ENCODE measurements around the gene TSNAX. TPM values are rescaled to one million over a fixed set of nuclear protein-coding genes. Genes with fewer than 3 reads are reported as not detected.
"Not testable (repeated sequence)": the region's sequence is repeated elsewhere in the genome, so short reads cannot be mapped to it uniquely, and the experiment has no call there.

The TSNAX gene
- total RNA-seq, 2 experiments from 2014 or later = 25.7 to 28.2 TPM

GRCh38 chr1:231500666-231501065, 27.8 kb upstream of the TSNAX start:
- CTCF ChIA-PET = no interaction called here

GRCh38 chr1:231503168-231503567, 25.3 kb upstream of the TSNAX start:
- H3K4me3 Mint-ChIP-seq; H3K4me1 Mint-ChIP-seq (ENCODE audit: low read depth); intact Hi-C loops (cut with micrococcal nuclease); CTCF ChIA-PET; DNase-seq; H3K36me3 Mint-ChIP-seq (ENCODE audit: low read depth); H3K27ac Mint-ChIP-seq: not testable (repeated sequence)
- Mint-ChIP-seq H3K9me3 (peaks cover 17% of the 10 kb centered on the region), H3K27me3 (ENCODE audit: low read depth) (peaks cover 11% of the 10 kb centered on the region)

More at GRCh38 chr1:231500666-231501065, 27.8 kb upstream of the TSNAX start:
- Mint-ChIP-seq H3K27ac (no peak overlapping the region), H3K4me1 (ENCODE audit: low read depth) (no peaks in the 10 kb centered on the region), H3K27me3 (ENCODE audit: low read depth) (peaks cover 5% of the 10 kb centered on the region), H3K36me3 (ENCODE audit: low read depth) (no peaks in the 10 kb centered on the region), H3K9me3 (peaks cover 22% of the 10 kb centered on the region), H3K4me3 (no peak overlapping the region)
- intact Hi-C loops (cut with micrococcal nuclease) = no loop called here
- DNase-seq = no peak

- Mint-ChIP-seq H3K4me3 (no peak overlapping the region), H3K27ac (no peak overlapping the region), H3K4me1 (ENCODE audit: low read depth) (peaks cover 6% of the 10 kb centered on the region), H3K36me3 (ENCODE audit: low read depth) (no peaks in the 10 kb centered on the region), H3K9me3 (peaks cover 4% of the 10 kb centered on the region), H3K27me3 (ENCODE audit: low read depth) (peaks cover 11% of the 10 kb centered on the region)
- CTCF ChIA-PET = interaction anchor here (0.7 kb wide), 1 partner anchor 191 kb away, joined by 3 read pairs; no protein-coding TSS in a partner anchor
- intact Hi-C loops (cut with micrococcal nuclease) = no loop called here
- DNase-seq = no peak
Observed at GRCh38 chr1:231507476-231508355, 20.8 kb upstream of the TSNAX start.

- Mint-ChIP-seq H3K4me1 (ENCODE audit: low read depth) (peaks cover 6% of the 10 kb centered on the region), H3K27me3 (ENCODE audit: low read depth) (peaks cover 11% of the 10 kb centered on the region), H3K27ac (no peak overlapping the region), H3K9me3 (peaks cover 4% of the 10 kb centered on the region), H3K36me3 (ENCODE audit: low read depth) (no peaks in the 10 kb centered on the region), H3K4me3 (no peak overlapping the region)
- DNase-seq = no peak
- CTCF ChIA-PET = no interaction called here
- intact Hi-C loops (cut with micrococcal nuclease) = no loop called here
Observed at GRCh38 chr1:231508497-231508896, 20.0 kb upstream of the TSNAX start.

- no peaks in the 10 kb centered on the region for H3K9me3 Mint-ChIP-seq
- H3K36me3 Mint-ChIP-seq (ENCODE audit: low read depth) = no peaks in the 10 kb centered on the region
- no peak overlapping the region for H3K4me3 Mint-ChIP-seq
- peaks cover 6% of the 10 kb centered on the region for H3K4me1 Mint-ChIP-seq (ENCODE audit: low read depth)
- peaks cover 11% of the 10 kb centered on the region for H3K27me3 Mint-ChIP-seq (ENCODE audit: low read depth)
- H3K27ac Mint-ChIP-seq = no peak overlapping the region
- intact Hi-C loops (cut with micrococcal nuclease) = no loop called here
- DNase-seq = no peak
- CTCF ChIA-PET = interaction anchor here (0.6 kb wide), 1 partner anchor 64 kb away, joined by 3 read pairs; no protein-coding TSS in a partner anchor
Observed at GRCh38 chr1:231508941-231509340, 19.5 kb upstream of the TSNAX start.

- intact Hi-C loops (cut with micrococcal nuclease) = no loop called here
- H3K9me3 Mint-ChIP-seq = no peaks in the 10 kb centered on the region
Observed at GRCh38 chr1:231512147-231512698, 16.2 kb upstream of the TSNAX start.

GRCh38 chr1:231515748-231516147, 12.7 kb upstream of the TSNAX start:
- H3K27ac Mint-ChIP-seq = no peak overlapping the region
- peaks cover 6% of the 10 kb centered on the region for H3K4me1 Mint-ChIP-seq (ENCODE audit: low read depth)
- no peaks in the 10 kb centered on the region for H3K9me3 Mint-ChIP-seq
- peaks cover 1% of the 10 kb centered on the region for H3K36me3 Mint-ChIP-seq (ENCODE audit: low read depth)
- peaks cover 5% of the 10 kb centered on the region for H3K27me3 Mint-ChIP-seq (ENCODE audit: low read depth)
- CTCF ChIA-PET = no interaction called here
- no peak for DNase-seq
- intact Hi-C loops (cut with micrococcal nuclease) = no loop called here
- no peak overlapping the region for H3K4me3 Mint-ChIP-seq

More at GRCh38 chr1:231512147-231512698, 16.2 kb upstream of the TSNAX start:
- peaks cover 4% of the 10 kb centered on the region for H3K27me3 Mint-ChIP-seq (ENCODE audit: low read depth)
- H3K27ac Mint-ChIP-seq = no peak overlapping the region
- H3K4me3 Mint-ChIP-seq = no peak overlapping the region
- H3K36me3 Mint-ChIP-seq (ENCODE audit: low read depth) = peaks cover 1% of the 10 kb centered on the region
- CTCF ChIA-PET = interaction anchor here (0.6 to 0.7 kb wide), 2 partner anchors 246 to 284 kb away, joined by 3 read pairs; no protein-coding TSS in a partner anchor
- no peak for DNase-seq
- peaks cover 6% of the 10 kb centered on the region for H3K4me1 Mint-ChIP-seq (ENCODE audit: low read depth)

GRCh38 chr1:231517076-231517475, 11.4 kb upstream of the TSNAX start:
- no peaks in the 10 kb centered on the region for H3K9me3 Mint-ChIP-seq
- intact Hi-C loops (cut with micrococcal nuclease) = no loop called here
- H3K27me3 Mint-ChIP-seq (ENCODE audit: low read depth) = peaks cover 5% of the 10 kb centered on the region
- H3K36me3 Mint-ChIP-seq (ENCODE audit: low read depth) = peaks cover 1% of the 10 kb centered on the region
- CTCF ChIA-PET = no interaction called here
- peaks cover 5% of the 10 kb centered on the region for H3K4me1 Mint-ChIP-seq (ENCODE audit: low read depth)
- no peak for DNase-seq
- no peak overlapping the region for H3K27ac Mint-ChIP-seq
- no peak overlapping the region for H3K4me3 Mint-ChIP-seq

- H3K4me3 Mint-ChIP-seq = no peak overlapping the region
- CTCF ChIA-PET = interaction anchor here (0.5 kb wide), 1 partner anchor 72 kb away, joined by 3 read pairs; no protein-coding TSS in a partner anchor
- H3K4me1 Mint-ChIP-seq (ENCODE audit: low read depth) = no peaks in the 10 kb centered on the region
Observed at GRCh38 chr1:231518485-231519034, 9.9 kb upstream of the TSNAX start.

GRCh38 chr1:231519166-231519565, 9.3 kb upstream of the TSNAX start:
- CTCF ChIA-PET = no interaction called here
- Mint-ChIP-seq H3K4me3 (no peak overlapping the region), H3K27me3 (ENCODE audit: low read depth) (peaks cover 5% of the 10 kb centered on the region), H3K27ac (no peak overlapping the region), H3K4me1 (ENCODE audit: low read depth) (no peaks in the 10 kb centered on the region), H3K36me3 (ENCODE audit: low read depth) (peaks cover 10% of the 10 kb centered on the region), H3K9me3 (no peaks in the 10 kb centered on the region)
- intact Hi-C loops (cut with micrococcal nuclease) = no loop called here
- no peak for DNase-seq

More at GRCh38 chr1:231518485-231519034, 9.9 kb upstream of the TSNAX start:
- Mint-ChIP-seq H3K36me3 (ENCODE audit: low read depth) (peaks cover 6% of the 10 kb centered on the region), H3K9me3 (no peaks in the 10 kb centered on the region), H3K27me3 (ENCODE audit: low read depth) (peaks cover 5% of the 10 kb centered on the region), H3K27ac (no peak overlapping the region)
- DNase-seq = no peak
- intact Hi-C loops (cut with micrococcal nuclease) = no loop called here

- no peak overlapping the region for H3K27ac Mint-ChIP-seq
- intact Hi-C loops (cut with micrococcal nuclease) = loop anchor here (10.0 kb wide), 1 partner anchor 547 kb away; the partner anchor contains the start of genes ARV1 and TTC13
- CTCF ChIA-PET = no interaction called here
- no peak overlapping the region for H3K4me3 Mint-ChIP-seq
- no peak for DNase-seq
- H3K9me3 Mint-ChIP-seq = no peaks in the 10 kb centered on the region
- peaks cover 7% of the 10 kb centered on the region for H3K4me1 Mint-ChIP-seq (ENCODE audit: low read depth)
- peaks cover 2% of the 10 kb centered on the region for H3K27me3 Mint-ChIP-seq (ENCODE audit: low read depth)
- peaks cover 10% of the 10 kb centered on the region for H3K36me3 Mint-ChIP-seq (ENCODE audit: low read depth)
Observed at GRCh38 chr1:231522038-231522437, 6.4 kb upstream of the TSNAX start.

- intact Hi-C loops (cut with micrococcal nuclease) = loop anchor here (10.0 kb wide), 1 partner anchor 548 kb away; the partner anchor contains the start of genes ARV1 and TTC13
- no peak for DNase-seq
- Mint-ChIP-seq H3K9me3 (no peaks in the 10 kb centered on the region), H3K4me1 (ENCODE audit: low read depth) (peaks cover 17% of the 10 kb centered on the region), H3K27me3 (ENCODE audit: low read depth) (no peaks in the 10 kb centered on the region), H3K36me3 (ENCODE audit: low read depth) (peaks cover 10% of the 10 kb centered on the region), H3K27ac (no peak overlapping the region), H3K4me3 (no peak overlapping the region)
- CTCF ChIA-PET = no interaction called here
Observed at GRCh38 chr1:231522931-231523642, 5.4 kb upstream of the TSNAX start.
